Suprapubic skin (tissue), 4 donors: ENCODE data around the gene PREX1. TPM values are rescaled to one million over a fixed set of nuclear protein-coding genes. Genes with fewer than 3 reads are reported as not detected.
"Not testable (repeated sequence)": the region's sequence is repeated elsewhere in the genome, so short reads cannot be mapped to it uniquely, and the experiment has no call there.

Experiments used
- DNase-seq, 2 donors: peaks; one replicate each; pipeline ENCODE4 v3.0.0-alpha.2; 2019; ENCODE audit warnings: low spot score in 2 of 2
- H3K27ac ChIP-seq: fragments of 200-600 bp; sonication (generic); one replicate; pipeline ENCODE4 v1.5.1; 2019
- H3K27me3 ChIP-seq: fragments of 200-600 bp; sonication (generic); one replicate; pipeline ENCODE4 v1.5.1; 2019
- H3K36me3 ChIP-seq: fragments of 200-600 bp; sonication (generic); one replicate; pipeline ENCODE4 v1.5.1; 2019
- H3K4me1 ChIP-seq: fragments of 200-600 bp; sonication (generic); one replicate; pipeline ENCODE4 v1.5.1; 2019
- H3K4me3 ChIP-seq: fragments of 200-600 bp; sonication (generic); one replicate; pipeline ENCODE4 v1.5.1; 2019; ENCODE audit warnings: mild to moderate bottlenecking
- H3K9me3 ChIP-seq: fragments of 200-600 bp; sonication (generic); one replicate; pipeline ENCODE4 v1.5.1; 2019
- CTCF ChIP-seq, 2 donors: fragments of 200-600 bp in 1 of 2; fragments of 450-650 bp in 1 of 2; sonication (generic) in 1 of 2; IDR thresholded peaks; one replicate each; pipeline ENCODE4 v1.5.1; 2016 to 2019; ENCODE audit warnings: antibody characterized with exemption in 2 of 2, mild to moderate bottlenecking in 1 of 2, moderate library complexity in 1 of 2
- EP300 ChIP-seq: sonication (generic); formaldehyde crosslinking; IDR thresholded peaks from one replicate; pipeline ENCODE4 v1.6.1; 2017; ENCODE audit warnings: antibody characterized with exemption
- POLR2A ChIP-seq, 2 donors: fragments of 450-650 bp; IDR thresholded peaks; one replicate each; pipeline ENCODE4 v1.6.1; 2017; ENCODE audit warnings: antibody characterized with exemption in 2 of 2, mild to moderate bottlenecking in 2 of 2, moderate library complexity in 2 of 2
- POLR2AphosphoS5 ChIP-seq, 3 donors: sonication (generic); formaldehyde crosslinking; IDR thresholded peaks; one replicate each; pipeline ENCODE4 v1.6.1; 2017; ENCODE audit warnings: antibody characterized with exemption in 3 of 3
- WGBS: methylation state at CpG from one replicate; pipeline ENCODE4 v1.1.5; 2018; 5-methylcytosine and 5-hydroxymethylcytosine counted together
- total RNA-seq, 4 donors: library from RNA; depleted of rRNA; stranded (reverse); fragments of >200 nt; gene quantifications; one replicate each; pipeline ENCODE4 v1.1.0, GENCODE V29; 2016

The PREX1 gene
- total RNA-seq, 4 donors from 2014 or later = 4.7 to 15.1 (median 10.2) TPM

GRCh38 chr20:48777005-48777404, 50.8 kb downstream of the PREX1 start:
- no peaks in the 10 kb centered on the region for H3K9me3 ChIP-seq
- no peaks in the 10 kb centered on the region for H3K36me3 ChIP-seq
- H3K4me1 ChIP-seq = peaks cover 15% of the 10 kb centered on the region
- WGBS = 82% methylated on average over 8 of the region's 8 CpGs
- no peak for DNase-seq
- H3K4me3 ChIP-seq = no peak overlapping the region
- TF ChIP-seq EP300 = no peak
- no peak for TF ChIP-seq CTCF (IDR thresholded peaks at IDR 0.05)
- TF ChIP-seq POLR2A (IDR thresholded peaks at IDR 0.05) = no peak
- H3K27ac ChIP-seq = no peak overlapping the region
- H3K27me3 ChIP-seq = peaks cover 5% of the 10 kb centered on the region

- no peaks in the 10 kb centered on the region for H3K9me3 ChIP-seq
- peak in 1 of 2 donors; percentile 82 for DNase-seq
- no peaks in the 10 kb centered on the region for H3K36me3 ChIP-seq
- peaks cover 5% of the 10 kb centered on the region for H3K27me3 ChIP-seq
- 100% methylated on average over 1 of the region's 7 CpGs for WGBS
- no peak overlapping the region for H3K4me3 ChIP-seq
- peaks cover 22% of the 10 kb centered on the region for H3K4me1 ChIP-seq
- no peak overlapping the region for H3K27ac ChIP-seq
- no peak for TF ChIP-seq CTCF (IDR thresholded peaks at IDR 0.05)
- no peak for TF ChIP-seq EP300
- no peak for TF ChIP-seq POLR2AphosphoS5 (IDR thresholded peaks at IDR 0.05)
Observed at GRCh38 chr20:48776306-48776705, 51.5 kb downstream of the PREX1 start.

- H3K4me1 ChIP-seq = peaks cover 29% of the 10 kb centered on the region
- 92% methylated on average over 7 of the region's 7 CpGs for WGBS
Observed at GRCh38 chr20:48775545-48775944, 52.3 kb downstream of the PREX1 start.

GRCh38 chr20:48774696-48775095, 53.1 kb downstream of the PREX1 start:
- Histone ChIP-seq H3K9me3 (no peaks in the 10 kb centered on the region), H3K27me3 (peaks cover 11% of the 10 kb centered on the region), H3K4me1 (peaks cover 29% of the 10 kb centered on the region), H3K4me3 (no peak overlapping the region), H3K36me3 (no peaks in the 10 kb centered on the region), H3K27ac (no peak overlapping the region)
- no peak for DNase-seq
- 100% methylated on average over 3 of the region's 11 CpGs for WGBS
- TF ChIP-seq CTCF (IDR thresholded peaks at IDR 0.05) (no peak), POLR2AphosphoS5 (IDR thresholded peaks at IDR 0.05) (no peak), EP300 (no peak), POLR2A (IDR thresholded peaks at IDR 0.05) (no peak)

More at GRCh38 chr20:48775545-48775944, 52.3 kb downstream of the PREX1 start:
- H3K27ac ChIP-seq, DNase-seq, H3K36me3 ChIP-seq, H3K9me3 ChIP-seq, H3K4me3 ChIP-seq, H3K27me3 ChIP-seq: not testable (repeated sequence)

GRCh38 chr20:48773837-48774418, 53.9 kb downstream of the PREX1 start:
- Histone ChIP-seq H3K4me3 (no peak overlapping the region), H3K9me3 (no peaks in the 10 kb centered on the region), H3K27ac (no peak overlapping the region), H3K4me1 (peaks cover 35% of the 10 kb centered on the region), H3K27me3 (peaks cover 19% of the 10 kb centered on the region), H3K36me3 (no peaks in the 10 kb centered on the region)
- no peak for TF ChIP-seq POLR2AphosphoS5 (IDR thresholded peaks at IDR 0.05)
- no peak for DNase-seq
- 77% methylated on average over 14 of the region's 14 CpGs for WGBS

- H3K27ac ChIP-seq = no peak overlapping the region
- no peaks in the 10 kb centered on the region for H3K9me3 ChIP-seq
- TF ChIP-seq EP300 (no peak), CTCF (IDR thresholded peaks at IDR 0.05) (no peak), POLR2A (IDR thresholded peaks at IDR 0.05) (no peak), POLR2AphosphoS5 (IDR thresholded peaks at IDR 0.05) (no peak)
- 73% methylated on average over 13 of the region's 17 CpGs for WGBS
- no peak overlapping the region for H3K4me3 ChIP-seq
- H3K27me3 ChIP-seq = peaks cover 20% of the 10 kb centered on the region
- peaks cover 34% of the 10 kb centered on the region for H3K4me1 ChIP-seq
- DNase-seq = no peak
- H3K36me3 ChIP-seq = no peaks in the 10 kb centered on the region
Observed at GRCh38 chr20:48772183-48772976, 55.4 kb downstream of the PREX1 start.
